Endodermal cell (in vitro differentiated cells): ENCODE measurements around the gene CLCA1. TPM values are rescaled to one million over a fixed set of nuclear protein-coding genes. Genes with fewer than 3 reads are reported as not detected.

Experiments used
- DNase-seq: peaks from one replicate; pipeline ENCODE4 v3.0.0-alpha.2; 2017
- H3K27ac ChIP-seq: 2 replicates; pipeline ENCODE4 v1.5.1; 2013; ENCODE audit warnings: mild to moderate bottlenecking, low read depth, low read length, moderate library complexity
- H3K27me3 ChIP-seq: 2 replicates; pipeline ENCODE4 v1.6.1; 2013; ENCODE audit warnings: mild to moderate bottlenecking, low read length, moderate library complexity; ENCODE audit not compliant: insufficient read depth, control insufficient read depth, poor library complexity, severe bottlenecking
- H3K36me3 ChIP-seq: 2 replicates; pipeline ENCODE4 v1.7.0; 2013; ENCODE audit warnings: mild to moderate bottlenecking, low read length, moderate library complexity; ENCODE audit not compliant: control insufficient read depth, insufficient read depth
- H3K4me1 ChIP-seq: one replicate; pipeline ENCODE4 v1.7.0; 2013; ENCODE audit warnings: low read length; ENCODE audit not compliant: control insufficient read depth, insufficient read depth
- H3K4me3 ChIP-seq: 2 replicates; pipeline ENCODE4 v1.5.1; 2013; ENCODE audit warnings: mild to moderate bottlenecking, low read length, moderate library complexity
- H3K9ac ChIP-seq: 2 replicates; pipeline ENCODE4 v1.6.1; 2013; ENCODE audit warnings: mild to moderate bottlenecking, low read length, moderate library complexity; ENCODE audit not compliant: poor library complexity, severe bottlenecking; ENCODE audit errors: extremely low read depth
- H3K9me3 ChIP-seq: 2 replicates; pipeline ENCODE4 v1.6.1; 2013; ENCODE audit warnings: mild to moderate bottlenecking, low read length, moderate library complexity; ENCODE audit not compliant: control insufficient read depth
- H3K27ac Mint-ChIP-seq: 2 replicates; pipeline ENCODE4 v1.8.0; 2020; ENCODE audit warnings: mixed read lengths
- H3K27me3 Mint-ChIP-seq: 2 replicates; pipeline ENCODE4 v1.8.0; 2021; ENCODE audit warnings: mild to moderate bottlenecking, mixed read lengths; ENCODE audit not compliant: insufficient read depth
- H3K36me3 Mint-ChIP-seq: 2 replicates; pipeline ENCODE4 v1.8.0; 2020; ENCODE audit warnings: low read depth, mixed read lengths
- H3K4me1 Mint-ChIP-seq: 2 replicates; pipeline ENCODE4 v1.8.0; 2020; ENCODE audit warnings: mixed read lengths
- H3K4me3 Mint-ChIP-seq: 2 replicates; pipeline ENCODE4 v1.8.0; 2020; ENCODE audit warnings: mild to moderate bottlenecking, moderate library complexity, mixed read lengths
- H3K9me3 Mint-ChIP-seq: 2 replicates; pipeline ENCODE4 v1.8.0; 2020; ENCODE audit warnings: mild to moderate bottlenecking, mixed read lengths
- CTCF ChIP-seq: fragments of 200-600 bp; sonication (generic); conservative IDR thresholded peaks from 2 replicates; pipeline ENCODE4 v1.5.0; 2021; ENCODE audit warnings: antibody characterized with exemption, mild to moderate bottlenecking
- WGBS, 2 experiments: methylation state at CpG; one replicate each; pipeline versions ENCODE4 v1.1.5 to v1.1.7; 2013; ENCODE audit warnings: missing lambda C conversion rate in 2 of 2, mixed read lengths in 1 of 2; ENCODE audit not compliant: insufficient coverage in 1 of 2, insufficient read length in 1 of 2; 5-methylcytosine and 5-hydroxymethylcytosine counted together
- total RNA-seq, 2 donors: library from RNA; stranded (reverse); fragmentation: NEBNext Ultra II Directional in 1 of 2; extraction: Animal tissue kit (Norgen Biotek cat#: 25700) in 1 of 2; gene quantifications; 2 replicates in 1 of 2; 3 replicates in 1 of 2; pipeline ENCODE4 v1.2.1, GENCODE V29; 2021

The CLCA1 gene
- total RNA-seq, 2 donors from 2014 or later = 0.24 to 0.60 TPM

DNA sequence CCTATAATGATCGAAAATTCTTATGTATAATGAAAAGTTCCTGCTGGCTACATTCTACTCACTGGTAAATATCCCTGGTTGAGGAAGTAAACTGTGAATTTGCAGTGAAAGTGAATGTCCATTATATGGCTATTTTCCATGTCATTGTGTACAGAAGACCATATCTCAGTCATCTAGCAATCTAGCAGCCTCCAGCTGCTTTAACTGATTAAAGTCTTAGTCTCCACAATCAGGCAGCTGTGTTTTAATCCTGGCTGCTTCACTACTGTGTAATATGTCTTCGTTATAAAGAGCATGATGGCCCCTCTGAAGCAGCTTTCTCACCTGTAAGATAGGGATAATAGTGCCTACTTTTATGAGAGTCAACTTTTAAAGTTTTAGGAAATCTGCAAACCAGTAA, 33.4 kb upstream of the CLCA1 start:
- no peak overlapping the region for H3K9ac ChIP-seq
- H3K4me1 ChIP-seq = no peaks in the 10 kb centered on the region
- no peaks in the 10 kb centered on the region for H3K36me3 Mint-ChIP-seq
- 58% methylated on average over 2 of the region's 2 CpGs; no CpG with 5 or more reads in 1 of the 2 experiments for WGBS, 2 experiments
- no peak for DNase-seq
- H3K36me3 ChIP-seq = no peaks in the 10 kb centered on the region
- H3K27me3 ChIP-seq = peaks cover 57% of the 10 kb centered on the region
- H3K4me3 Mint-ChIP-seq = no peak overlapping the region
- no peak for TF ChIP-seq CTCF
- H3K27me3 Mint-ChIP-seq = peaks cover 30% of the 10 kb centered on the region
- no peaks in the 10 kb centered on the region for H3K9me3 ChIP-seq
- no peaks in the 10 kb centered on the region for H3K9me3 Mint-ChIP-seq
- H3K27ac ChIP-seq = no peak overlapping the region
- H3K27ac Mint-ChIP-seq = no peak overlapping the region
- H3K4me1 Mint-ChIP-seq = no peaks in the 10 kb centered on the region
- no peak overlapping the region for H3K4me3 ChIP-seq

DNA sequence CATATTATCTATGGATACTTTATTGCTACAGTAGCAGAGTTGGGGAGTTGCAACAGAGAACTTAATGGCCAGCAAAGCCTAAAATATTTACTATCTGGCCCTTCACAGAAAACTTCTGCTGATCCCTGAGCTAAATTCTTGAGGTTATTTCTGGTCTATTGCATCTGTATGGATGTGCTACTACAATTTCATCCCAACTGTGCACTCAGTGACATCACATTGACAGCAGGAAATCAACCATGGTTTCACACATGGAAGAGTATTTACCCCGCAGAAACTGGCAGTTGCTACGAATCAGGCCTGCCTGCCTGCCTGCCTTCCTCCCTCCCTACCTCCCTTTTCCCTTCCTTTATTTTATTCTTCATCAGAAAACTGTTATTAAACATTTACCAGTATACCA, 32.7 kb upstream of the CLCA1 start:
- no peaks in the 10 kb centered on the region for H3K36me3 Mint-ChIP-seq
- TF ChIP-seq CTCF = no peak
- Histone ChIP-seq H3K9me3 (no peaks in the 10 kb centered on the region), H3K27ac (no peak overlapping the region), H3K9ac (no peak overlapping the region), H3K4me3 (no peak overlapping the region), H3K4me1 (no peaks in the 10 kb centered on the region), H3K36me3 (no peaks in the 10 kb centered on the region), H3K27me3 (peaks cover 57% of the 10 kb centered on the region)
- H3K27me3 Mint-ChIP-seq = peaks cover 30% of the 10 kb centered on the region
- H3K4me1 Mint-ChIP-seq = no peaks in the 10 kb centered on the region
- no peak overlapping the region for H3K4me3 Mint-ChIP-seq
- DNase-seq = no peak
- no peaks in the 10 kb centered on the region for H3K9me3 Mint-ChIP-seq
- 96 to 100% methylated on average over 1 to 2 of the region's 2 CpGs for WGBS, 2 experiments
- no peak overlapping the region for H3K27ac Mint-ChIP-seq

DNA sequence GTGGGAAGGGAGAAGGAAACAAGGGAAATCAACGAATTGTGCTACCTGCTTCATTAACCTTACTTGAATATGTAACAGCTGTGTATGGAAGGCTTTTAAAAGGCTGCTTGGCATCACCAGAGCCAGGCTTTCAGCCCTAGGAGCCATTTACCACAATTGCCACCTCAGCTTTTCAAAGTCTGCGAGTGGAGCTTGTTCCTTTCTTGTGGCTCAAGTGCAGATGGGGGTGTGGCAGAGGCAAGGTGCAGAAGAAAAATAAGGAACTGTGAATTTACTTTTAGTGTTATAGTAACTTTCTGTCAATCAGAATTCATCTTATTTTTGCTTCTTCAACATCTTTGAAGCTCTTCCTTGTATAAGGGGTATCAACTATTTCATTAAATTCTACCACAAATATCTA, 27.1 kb upstream of the CLCA1 start:
- H3K9me3 Mint-ChIP-seq = no peaks in the 10 kb centered on the region
- no peak overlapping the region for H3K27ac ChIP-seq
- no peaks in the 10 kb centered on the region for H3K4me1 Mint-ChIP-seq
- TF ChIP-seq CTCF = no peak
- no peak overlapping the region for H3K4me3 ChIP-seq
- H3K27me3 Mint-ChIP-seq = peaks cover 14% of the 10 kb centered on the region
- no peaks in the 10 kb centered on the region for H3K36me3 ChIP-seq
- DNase-seq = no peak
- H3K9ac ChIP-seq = no peak overlapping the region
- no peaks in the 10 kb centered on the region for H3K9me3 ChIP-seq
- H3K27ac Mint-ChIP-seq = no peak overlapping the region
- WGBS, 2 experiments = 93% methylated on average over 2 of the region's 2 CpGs; no CpG with 5 or more reads in 1 of the 2 experiments
- no peaks in the 10 kb centered on the region for H3K36me3 Mint-ChIP-seq
- no peaks in the 10 kb centered on the region for H3K4me1 ChIP-seq
- peaks cover 24% of the 10 kb centered on the region for H3K27me3 ChIP-seq
- no peak overlapping the region for H3K4me3 Mint-ChIP-seq
